Measurements from ENCODE around the gene SEMA6D. TPM values are rescaled to one million over a fixed set of nuclear protein-coding genes. Genes with fewer than 3 reads are reported as not detected.

The SEMA6D gene
- total RNA-seq, 2 experiments from 2014 or later, result not detected

DNA sequence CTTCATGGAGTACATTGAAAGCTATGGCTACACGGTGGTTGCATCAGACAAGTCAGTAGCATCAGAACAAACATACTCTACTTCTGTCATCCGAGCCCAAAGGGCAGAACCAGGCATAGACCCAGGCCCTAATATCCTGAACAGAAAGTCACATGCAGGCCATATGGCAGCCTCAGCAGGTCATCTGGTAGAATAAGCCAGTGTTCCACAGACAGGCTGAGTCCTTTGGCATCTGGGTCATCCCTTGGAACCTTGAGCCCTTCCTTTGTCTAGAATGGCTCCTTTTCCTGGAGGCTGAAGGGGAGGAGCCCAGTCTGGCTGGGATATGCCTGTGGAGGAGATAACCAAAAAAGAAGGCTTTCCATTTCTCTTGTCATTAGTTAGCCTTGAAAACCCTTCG is 29.2 kb downstream of the SEMA6D start:
- ATAC-seq, result no peak
- H3K36me3 Mint-ChIP-seq (ENCODE audit: low read depth), result no peaks in the 10 kb centered on the region
- ChIA-PET CTCF (no interaction called here), POLR2A (no interaction called here)
- no peaks in the 10 kb centered on the region for H3K27me3 Mint-ChIP-seq
- no peak overlapping the region for H3K4me3 Mint-ChIP-seq
- intact Hi-C loops (cut with DNase I, micrococcal nuclease), result no loop called here
- H3K9me3 Mint-ChIP-seq (ENCODE audit: low read depth), result no peaks in the 10 kb centered on the region
- H3K27ac Mint-ChIP-seq, result no peak overlapping the region
- no peak for DNase-seq
- no peaks in the 10 kb centered on the region for H3K4me1 Mint-ChIP-seq

DNA sequence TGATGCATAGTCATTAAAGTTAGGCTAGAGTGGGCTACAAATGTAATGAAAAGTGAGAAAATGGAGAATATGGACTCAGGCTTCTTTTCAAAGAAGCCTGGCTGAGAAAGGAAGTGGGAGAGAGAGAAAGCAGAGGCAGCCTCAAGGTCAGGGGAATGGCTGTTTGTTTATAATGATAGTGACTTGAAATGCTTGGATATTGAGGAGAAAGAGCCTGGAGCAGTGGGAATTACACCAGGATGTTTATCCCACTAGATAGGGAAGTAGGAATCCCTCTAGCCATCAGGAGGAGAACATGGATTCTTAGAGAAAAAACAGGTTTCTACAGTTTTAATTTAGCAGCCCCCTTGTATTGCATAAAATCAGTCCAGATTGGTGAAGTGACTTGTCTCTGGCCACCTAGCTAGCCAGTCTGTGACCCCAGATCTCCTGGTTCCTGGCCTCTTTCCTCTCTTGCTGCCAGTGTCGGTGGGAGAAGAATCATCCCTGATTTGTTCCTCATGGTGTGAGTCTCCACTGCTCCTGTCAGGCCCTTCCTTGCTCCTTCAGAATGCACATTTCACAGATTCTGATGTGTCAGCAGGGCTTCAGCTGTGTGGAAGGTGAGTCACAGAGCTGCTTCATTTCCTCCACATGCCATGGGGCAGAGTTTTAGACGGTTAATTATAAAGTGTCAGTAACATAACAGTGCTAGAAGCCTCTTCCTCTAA is 32.9 kb downstream of the SEMA6D start:
- Mint-ChIP-seq H3K27ac (no peak overlapping the region), H3K9me3 (ENCODE audit: low read depth) (peaks cover 13% of the 10 kb centered on the region), H3K4me3 (no peak overlapping the region), H3K4me1 (no peaks in the 10 kb centered on the region), H3K27me3 (no peaks in the 10 kb centered on the region), H3K36me3 (ENCODE audit: low read depth) (no peaks in the 10 kb centered on the region)
- CTCF ChIA-PET, result no interaction called here
- POLR2A ChIA-PET, result no interaction called here
- no peak for DNase-seq
- no peak for ATAC-seq
- intact Hi-C loops (cut with DNase I, micrococcal nuclease), result no loop called here

DNA sequence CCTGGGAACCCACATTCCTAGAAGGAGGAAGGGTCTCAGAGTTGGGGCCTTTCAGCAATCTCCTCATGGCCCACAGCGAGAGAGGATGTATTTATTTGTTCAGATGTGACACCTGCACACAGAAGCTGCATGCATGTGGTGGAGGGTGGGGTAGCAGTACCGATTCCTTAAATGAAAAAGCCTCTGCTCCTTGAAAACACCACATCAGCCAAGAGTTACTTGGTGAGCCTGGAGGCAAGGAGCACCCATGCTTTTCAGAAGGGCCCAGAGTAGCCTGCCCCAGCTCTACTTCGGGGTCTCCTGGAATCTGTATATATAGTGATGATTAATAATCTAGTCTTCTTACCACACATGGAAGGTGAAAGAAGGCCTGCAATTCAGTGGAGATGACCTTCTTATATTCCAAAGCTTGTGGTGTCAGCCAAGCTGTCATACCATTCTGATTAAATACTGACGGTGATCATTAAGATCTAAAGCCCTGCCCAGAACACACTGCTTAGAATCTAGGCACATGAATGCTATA is 33.5 kb downstream of the SEMA6D start:
- Mint-ChIP-seq H3K27ac (no peak overlapping the region), H3K27me3 (no peaks in the 10 kb centered on the region), H3K9me3 (ENCODE audit: low read depth) (peaks cover 15% of the 10 kb centered on the region), H3K4me1 (no peaks in the 10 kb centered on the region), H3K4me3 (no peak overlapping the region), H3K36me3 (ENCODE audit: low read depth) (no peaks in the 10 kb centered on the region)
- intact Hi-C loops (cut with DNase I, micrococcal nuclease), result no loop called here
- ATAC-seq, result no peak
- DNase-seq, result no peak
- ChIA-PET POLR2A (no interaction called here), CTCF (no interaction called here)

GRCh38 chr15:47753591-47753990 is 36.3 kb downstream of the SEMA6D start:
- ChIA-PET CTCF (no interaction called here), POLR2A (no interaction called here)
- Mint-ChIP-seq H3K4me1 (no peaks in the 10 kb centered on the region), H3K4me3 (no peak overlapping the region), H3K36me3 (ENCODE audit: low read depth) (no peaks in the 10 kb centered on the region), H3K27me3 (no peaks in the 10 kb centered on the region), H3K27ac (no peak overlapping the region), H3K9me3 (ENCODE audit: low read depth) (peaks cover 15% of the 10 kb centered on the region)
- DNase-seq (no peak), ATAC-seq (no peak)
- intact Hi-C loops (cut with DNase I, micrococcal nuclease), result no loop called here

- Mint-ChIP-seq H3K4me1 (no peaks in the 10 kb centered on the region), H3K9me3 (ENCODE audit: low read depth) (peaks cover 15% of the 10 kb centered on the region), H3K4me3 (no peak overlapping the region), H3K27ac (no peak overlapping the region), H3K36me3 (ENCODE audit: low read depth) (no peaks in the 10 kb centered on the region), H3K27me3 (no peaks in the 10 kb centered on the region)
- CTCF ChIA-PET, result no interaction called here
- intact Hi-C loops (cut with DNase I, micrococcal nuclease), result no loop called here
- ATAC-seq, result no peak
- no peak for DNase-seq
- POLR2A ChIA-PET, result no interaction called here
Observed at GRCh38 chr15:47754312-47754711, 37.0 kb downstream of the SEMA6D start.

- ChIA-PET CTCF (no interaction called here), POLR2A (no interaction called here)
- Mint-ChIP-seq H3K9me3 (ENCODE audit: low read depth) (peaks cover 15% of the 10 kb centered on the region), H3K4me1 (no peaks in the 10 kb centered on the region), H3K4me3 (no peak overlapping the region), H3K27me3 (no peaks in the 10 kb centered on the region), H3K27ac (no peak overlapping the region), H3K36me3 (ENCODE audit: low read depth) (no peaks in the 10 kb centered on the region)
- intact Hi-C loops (cut with DNase I, micrococcal nuclease), result no loop called here
- ATAC-seq (no peak), DNase-seq (no peak)
Observed at GRCh38 chr15:47755941-47756340, 38.6 kb downstream of the SEMA6D start.

DNA sequence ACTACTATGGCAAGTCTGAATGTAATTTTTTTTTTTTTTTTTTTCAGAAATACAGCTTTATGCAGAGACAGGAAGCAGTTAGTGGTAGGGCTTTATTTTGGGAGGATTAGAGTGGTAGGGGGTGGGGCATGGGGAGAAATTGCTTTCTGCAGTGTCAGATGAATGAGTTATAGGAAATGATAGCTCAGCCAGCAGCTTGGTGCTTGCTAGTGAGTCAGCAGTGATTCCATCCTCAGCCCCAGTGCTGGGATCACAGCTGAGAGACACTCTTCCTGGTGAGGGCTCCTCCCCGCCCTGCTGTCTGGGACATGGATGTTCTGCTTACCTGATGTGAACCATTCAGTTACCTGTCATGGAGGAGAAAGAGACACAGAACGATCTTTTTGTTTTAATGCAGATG is 39.6 kb downstream of the SEMA6D start:
- CTCF ChIA-PET, result no interaction called here
- DNase-seq, result no peak
- Mint-ChIP-seq H3K9me3 (ENCODE audit: low read depth) (peaks cover 15% of the 10 kb centered on the region), H3K4me1 (no peaks in the 10 kb centered on the region), H3K27ac (no peak overlapping the region), H3K27me3 (no peaks in the 10 kb centered on the region), H3K36me3 (ENCODE audit: low read depth) (no peaks in the 10 kb centered on the region), H3K4me3 (no peak overlapping the region)
- intact Hi-C loops (cut with DNase I, micrococcal nuclease), result no loop called here
- POLR2A ChIA-PET, result no interaction called here
- no peak for ATAC-seq

DNA sequence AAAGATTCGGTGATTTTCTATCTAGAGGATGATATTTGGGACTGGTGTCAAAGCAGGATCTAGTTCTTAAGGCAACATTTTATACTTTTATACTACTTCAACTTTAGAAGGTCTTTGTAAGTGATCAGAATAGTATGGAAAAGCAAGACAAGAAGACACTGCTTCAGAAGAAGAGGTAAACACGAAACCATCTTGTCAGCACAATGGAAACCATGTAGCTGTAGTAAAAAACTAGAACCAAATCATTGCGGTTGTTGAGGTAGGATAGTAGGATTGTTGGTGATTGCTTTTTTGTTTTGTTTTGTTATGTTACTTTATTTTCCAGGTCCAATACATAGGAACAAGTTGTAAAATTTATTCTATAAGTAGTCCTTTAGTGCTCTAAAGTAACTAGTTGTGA is 40.0 kb downstream of the SEMA6D start:
- ATAC-seq, result no peak
- no peak for DNase-seq
- Mint-ChIP-seq H3K27ac (no peak overlapping the region), H3K4me3 (no peak overlapping the region), H3K27me3 (no peaks in the 10 kb centered on the region), H3K9me3 (ENCODE audit: low read depth) (peaks cover 13% of the 10 kb centered on the region), H3K4me1 (no peaks in the 10 kb centered on the region), H3K36me3 (ENCODE audit: low read depth) (no peaks in the 10 kb centered on the region)
- intact Hi-C loops (cut with DNase I, micrococcal nuclease), result no loop called here
- CTCF ChIA-PET, result no interaction called here
- POLR2A ChIA-PET, result no interaction called here

DNA sequence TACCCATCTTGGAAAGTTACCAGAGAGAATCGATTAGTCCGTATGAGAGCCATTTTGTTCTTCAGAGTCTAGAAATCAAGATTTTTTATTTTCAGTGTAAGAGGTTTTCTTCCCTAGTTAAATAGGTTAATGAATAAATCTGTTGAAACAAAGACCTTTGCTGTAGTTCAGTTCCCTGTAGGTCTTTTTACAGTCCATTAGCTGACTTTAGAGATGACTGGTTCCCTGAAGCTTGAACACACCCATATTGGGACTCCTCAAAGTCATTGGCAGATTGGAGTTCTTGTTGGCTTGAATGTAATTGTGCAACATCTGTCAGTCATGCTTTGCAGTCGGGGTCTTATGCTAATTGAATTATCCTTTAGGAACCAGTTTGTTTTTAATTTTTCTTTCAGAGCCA is 45.3 kb downstream of the SEMA6D start:
- POLR2A ChIA-PET, result no interaction called here
- H3K27me3 Mint-ChIP-seq, result peaks cover 4% of the 10 kb centered on the region
- intact Hi-C loops (cut with DNase I, micrococcal nuclease), result no loop called here
- H3K9me3 Mint-ChIP-seq (ENCODE audit: low read depth), result no peaks in the 10 kb centered on the region
- no peaks in the 10 kb centered on the region for H3K36me3 Mint-ChIP-seq (ENCODE audit: low read depth)
- CTCF ChIA-PET, result no interaction called here
- no peak for DNase-seq
- H3K4me3 Mint-ChIP-seq, result no peak overlapping the region
- H3K27ac Mint-ChIP-seq, result no peak overlapping the region
- no peaks in the 10 kb centered on the region for H3K4me1 Mint-ChIP-seq
- ATAC-seq, result no peak

DNA sequence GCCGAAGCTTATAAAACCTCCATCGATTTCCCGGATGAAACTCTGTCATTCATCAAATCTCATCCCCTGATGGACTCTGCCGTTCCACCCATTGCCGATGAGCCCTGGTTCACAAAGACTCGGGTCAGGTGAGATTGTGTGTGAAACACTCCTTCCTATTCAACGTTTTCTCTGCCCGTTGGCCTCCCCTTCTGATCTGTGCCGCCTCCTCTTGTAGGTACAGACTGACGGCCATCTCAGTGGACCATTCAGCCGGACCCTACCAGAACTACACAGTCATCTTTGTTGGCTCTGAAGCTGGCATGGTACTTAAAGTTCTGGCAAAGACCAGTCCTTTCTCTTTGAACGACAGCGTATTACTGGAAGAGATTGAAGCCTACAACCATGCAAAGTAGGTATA is 47.4 kb downstream of the SEMA6D start:
- Mint-ChIP-seq H3K27ac (no peak overlapping the region), H3K36me3 (ENCODE audit: low read depth) (no peaks in the 10 kb centered on the region), H3K4me3 (no peak overlapping the region), H3K4me1 (no peaks in the 10 kb centered on the region), H3K27me3 (peaks cover 4% of the 10 kb centered on the region), H3K9me3 (ENCODE audit: low read depth) (no peaks in the 10 kb centered on the region)
- ATAC-seq (no peak), DNase-seq (no peak)
- intact Hi-C loops (cut with DNase I, micrococcal nuclease), result no loop called here
- CTCF ChIA-PET, result no interaction called here
- POLR2A ChIA-PET, result no interaction called here

- ChIA-PET CTCF (no interaction called here), POLR2A (no interaction called here)
- Mint-ChIP-seq H3K4me1 (no peaks in the 10 kb centered on the region), H3K27ac (no peak overlapping the region), H3K36me3 (ENCODE audit: low read depth) (no peaks in the 10 kb centered on the region), H3K27me3 (peaks cover 4% of the 10 kb centered on the region), H3K4me3 (no peak overlapping the region), H3K9me3 (ENCODE audit: low read depth) (peaks cover 2% of the 10 kb centered on the region)
- intact Hi-C loops (cut with DNase I, micrococcal nuclease), result no loop called here
- ATAC-seq, result no peak
- DNase-seq, result no peak
Observed at GRCh38 chr15:47766406-47766805, 49.1 kb downstream of the SEMA6D start.

DNA sequence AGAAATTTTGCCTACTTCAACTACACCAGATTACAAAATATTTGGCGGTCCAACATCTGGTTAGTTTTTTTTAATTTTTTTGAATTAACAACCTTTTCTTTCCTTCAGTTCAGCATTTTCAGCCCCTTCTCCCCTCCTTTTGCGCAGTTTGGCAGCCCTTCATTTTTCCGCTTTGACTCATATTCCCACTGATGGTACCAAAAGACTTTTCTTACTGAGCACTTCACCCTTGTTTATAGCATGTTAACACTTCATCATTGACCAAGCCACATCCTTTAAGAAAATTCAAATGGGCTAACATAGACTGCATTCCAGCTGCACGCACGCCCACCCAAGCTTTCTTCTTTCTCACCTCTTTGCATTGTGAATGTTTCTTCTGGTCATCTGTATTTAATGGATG is 49.7 kb downstream of the SEMA6D start:
- ChIA-PET POLR2A (no interaction called here), CTCF (no interaction called here)
- Mint-ChIP-seq H3K36me3 (ENCODE audit: low read depth) (no peaks in the 10 kb centered on the region), H3K9me3 (ENCODE audit: low read depth) (peaks cover 2% of the 10 kb centered on the region), H3K27ac (no peak overlapping the region), H3K27me3 (peaks cover 4% of the 10 kb centered on the region), H3K4me3 (no peak overlapping the region), H3K4me1 (no peaks in the 10 kb centered on the region)
- intact Hi-C loops (cut with DNase I, micrococcal nuclease), result no loop called here
- DNase-seq (no peak), ATAC-seq (no peak)

GRCh38 chr15:47768735-47769134 is 51.4 kb downstream of the SEMA6D start:
- no peak for ATAC-seq
- peaks cover 4% of the 10 kb centered on the region for H3K27me3 Mint-ChIP-seq
- no peaks in the 10 kb centered on the region for H3K4me1 Mint-ChIP-seq
- peaks cover 4% of the 10 kb centered on the region for H3K9me3 Mint-ChIP-seq (ENCODE audit: low read depth)
- ChIA-PET CTCF (interaction anchor here (0.8 kb wide), 1 partner anchor 614 kb away, joined by 4 read pairs; no protein-coding TSS in a partner anchor), POLR2A (interaction anchor here (0.7 kb wide), 1 partner anchor 365 kb away, joined by 3 read pairs; no protein-coding TSS in a partner anchor)
- H3K27ac Mint-ChIP-seq, result no peak overlapping the region
- intact Hi-C loops (cut with DNase I, micrococcal nuclease), result no loop called here
- DNase-seq, result no peak
- no peaks in the 10 kb centered on the region for H3K36me3 Mint-ChIP-seq (ENCODE audit: low read depth)
- H3K4me3 Mint-ChIP-seq, result no peak overlapping the region

All from activated CD4-positive, alpha-beta T cell treated with anti-CD3 and anti-CD28 coated beads for 36 hours (primary cell).